ENCODE data around the gene PRKCG.
"Not testable (repeated sequence)": the region's sequence is repeated elsewhere in the genome, so short reads cannot be mapped to it uniquely, and the experiment has no call there.

PRKCG gene

DNA sequence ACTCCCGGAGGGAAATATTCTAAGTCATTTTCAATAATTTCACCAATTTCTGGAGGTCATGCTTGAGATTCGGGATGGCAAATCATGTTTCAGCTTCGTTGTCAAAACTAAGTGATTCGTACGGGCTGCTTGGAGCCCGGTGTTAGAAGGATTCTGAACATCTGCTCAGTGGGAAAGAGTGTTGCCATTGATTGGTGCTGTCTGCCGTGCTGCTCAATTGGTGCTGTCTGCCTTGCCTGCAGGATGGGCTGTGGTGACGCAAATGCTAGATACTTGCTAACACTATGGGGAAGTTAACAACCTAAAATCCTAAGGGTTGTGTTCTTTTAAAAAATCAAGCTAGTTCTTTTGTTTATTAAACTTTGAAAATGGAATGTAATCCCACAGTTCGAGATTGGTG is 63.4 kb downstream of the PRKCG start:
- TF ChIP-seq, protein P1, sequence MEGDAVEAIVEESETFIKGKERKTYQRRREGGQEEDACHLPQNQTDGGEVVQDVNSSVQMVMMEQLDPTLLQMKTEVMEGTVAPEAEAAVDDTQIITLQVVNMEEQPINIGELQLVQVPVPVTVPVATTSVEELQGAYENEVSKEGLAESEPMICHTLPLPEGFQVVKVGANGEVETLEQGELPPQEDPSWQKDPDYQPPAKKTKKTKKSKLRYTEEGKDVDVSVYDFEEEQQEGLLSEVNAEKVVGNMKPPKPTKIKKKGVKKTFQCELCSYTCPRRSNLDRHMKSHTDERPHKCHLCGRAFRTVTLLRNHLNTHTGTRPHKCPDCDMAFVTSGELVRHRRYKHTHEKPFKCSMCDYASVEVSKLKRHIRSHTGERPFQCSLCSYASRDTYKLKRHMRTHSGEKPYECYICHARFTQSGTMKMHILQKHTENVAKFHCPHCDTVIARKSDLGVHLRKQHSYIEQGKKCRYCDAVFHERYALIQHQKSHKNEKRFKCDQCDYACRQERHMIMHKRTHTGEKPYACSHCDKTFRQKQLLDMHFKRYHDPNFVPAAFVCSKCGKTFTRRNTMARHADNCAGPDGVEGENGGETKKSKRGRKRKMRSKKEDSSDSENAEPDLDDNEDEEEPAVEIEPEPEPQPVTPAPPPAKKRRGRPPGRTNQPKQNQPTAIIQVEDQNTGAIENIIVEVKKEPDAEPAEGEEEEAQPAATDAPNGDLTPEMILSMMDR (conservative IDR thresholded peaks at IDR 0.05; ENCODE audit: low read length) = no peak
- H3K4me3 ChIP-seq (ENCODE audit: low read length) = no peak overlapping the region
- no peak for DNase-seq (ENCODE audit: low read depth)

DNA sequence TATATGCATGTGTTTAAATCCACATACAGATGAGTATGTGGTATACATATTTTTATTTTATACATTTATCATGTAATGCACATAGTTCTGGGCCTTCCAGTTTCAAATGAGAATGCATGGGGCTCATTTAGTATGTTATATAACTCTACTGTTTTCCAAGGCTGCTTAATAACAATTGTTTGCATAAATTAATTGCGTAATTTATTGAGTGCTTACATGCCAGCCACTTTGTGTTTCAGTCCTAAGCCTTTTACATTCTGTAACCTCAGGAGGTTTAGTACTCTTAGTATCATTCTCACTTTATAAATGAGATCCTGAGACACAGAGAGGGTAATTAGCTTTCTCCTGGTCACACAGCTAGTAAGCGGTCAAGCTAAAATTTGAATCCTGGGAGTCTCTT is 64.0 kb downstream of the PRKCG start:
- H3K4me3 ChIP-seq (ENCODE audit: low read length) = no peak overlapping the region
- TF ChIP-seq, protein P1 (conservative IDR thresholded peaks at IDR 0.05; ENCODE audit: low read length) = no peak
- no peak for DNase-seq (ENCODE audit: low read depth)

DNA sequence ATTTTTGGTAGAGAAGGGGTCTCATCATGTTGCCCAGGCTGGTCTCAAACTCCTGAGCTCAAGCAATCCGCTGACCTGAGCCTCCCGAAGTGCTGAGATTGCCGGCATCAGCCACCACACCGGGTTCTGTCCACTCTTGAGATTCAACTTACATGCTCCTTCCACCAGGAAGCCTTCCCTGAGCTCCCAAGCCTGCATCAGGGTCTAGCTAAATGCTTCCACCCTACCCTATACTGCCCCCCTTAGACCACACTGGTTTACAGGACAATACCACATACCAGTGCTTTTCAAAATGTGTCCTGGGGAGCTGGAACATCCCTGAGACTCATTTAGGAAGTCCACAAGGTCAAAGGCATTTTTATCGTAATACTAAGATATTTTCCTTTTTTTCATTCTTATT is 65.6 kb downstream of the PRKCG start:
- no peak overlapping the region for H3K4me3 ChIP-seq (ENCODE audit: low read length)
- DNase-seq (ENCODE audit: low read depth) = no peak
- TF ChIP-seq, protein P1 (conservative IDR thresholded peaks at IDR 0.05; ENCODE audit: low read length) = 0 out of 2 replicates have a peak, but pooled peaks have one; percentile 1

DNA sequence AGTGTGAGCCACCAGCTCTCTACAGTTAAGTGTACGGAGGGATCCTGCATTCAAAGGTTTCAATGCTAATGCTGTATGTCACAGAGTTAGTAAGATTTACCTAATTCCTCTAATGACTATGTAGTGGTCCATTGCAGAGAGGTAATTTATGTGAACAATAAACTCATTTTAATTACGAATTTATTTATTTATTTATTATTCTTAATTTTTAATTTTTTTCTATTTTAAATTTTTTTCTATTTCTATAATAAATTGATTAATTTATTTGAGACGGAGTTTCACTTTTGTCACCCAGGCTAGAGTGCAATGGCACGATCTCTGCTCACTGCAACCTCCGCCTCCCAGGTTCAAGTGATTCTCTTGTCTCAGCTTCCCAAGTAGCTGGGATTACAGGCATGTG is 66.6 kb downstream of the PRKCG start:
- DNase-seq (ENCODE audit: low read depth); H3K4me3 ChIP-seq (ENCODE audit: low read length): not testable (repeated sequence)

DNA sequence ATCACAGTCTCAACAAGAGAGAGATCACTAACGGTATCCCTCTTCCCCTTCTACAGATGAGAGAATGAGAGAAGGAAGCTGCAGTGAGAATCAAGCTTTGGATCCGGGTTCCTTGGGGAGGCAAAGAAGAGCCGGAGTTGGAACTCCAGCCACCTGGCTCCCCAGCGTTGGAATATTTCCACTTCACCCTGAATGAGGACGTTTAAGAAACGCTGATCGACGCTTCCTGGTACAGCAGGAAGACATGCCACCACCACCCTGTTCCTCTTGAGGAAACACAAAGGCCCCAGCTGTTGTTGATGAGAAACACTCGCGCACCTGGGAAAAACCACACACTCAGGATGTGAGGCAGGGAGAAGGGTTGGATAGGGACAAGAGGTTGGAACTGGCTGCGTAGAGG is 69.4 kb downstream of the PRKCG start:
- no peak overlapping the region for H3K4me3 ChIP-seq (ENCODE audit: low read length)
- DNase-seq (ENCODE audit: low read depth) = no peak
- TF ChIP-seq, protein P1 (conservative IDR thresholded peaks at IDR 0.05; ENCODE audit: low read length) = no peak

DNA sequence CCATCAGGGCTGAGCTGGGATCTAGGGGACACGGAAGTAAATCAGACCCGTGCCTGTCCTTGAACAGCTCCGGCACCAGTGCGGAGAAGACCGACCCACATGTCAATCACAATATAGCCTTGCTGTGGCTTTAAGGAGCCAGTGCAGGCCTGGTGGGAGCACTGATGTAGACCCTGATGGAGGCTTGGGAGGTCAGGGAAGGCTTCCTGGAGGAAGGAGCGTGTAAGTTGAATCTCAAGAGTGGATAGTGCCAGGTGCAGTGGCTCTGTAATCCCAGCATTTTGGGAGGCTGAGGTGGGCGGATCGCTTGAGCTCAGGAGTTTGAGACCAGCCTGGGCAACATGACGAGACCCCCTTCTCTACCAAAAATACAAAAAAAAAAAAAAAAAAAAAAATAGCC is 70.0 kb downstream of the PRKCG start:
- DNase-seq (ENCODE audit: low read depth) = no peak
- TF ChIP-seq, protein P1 (conservative IDR thresholded peaks at IDR 0.05; ENCODE audit: low read length) = no peak
- H3K4me3 ChIP-seq (ENCODE audit: low read length) = no peak overlapping the region

DNA sequence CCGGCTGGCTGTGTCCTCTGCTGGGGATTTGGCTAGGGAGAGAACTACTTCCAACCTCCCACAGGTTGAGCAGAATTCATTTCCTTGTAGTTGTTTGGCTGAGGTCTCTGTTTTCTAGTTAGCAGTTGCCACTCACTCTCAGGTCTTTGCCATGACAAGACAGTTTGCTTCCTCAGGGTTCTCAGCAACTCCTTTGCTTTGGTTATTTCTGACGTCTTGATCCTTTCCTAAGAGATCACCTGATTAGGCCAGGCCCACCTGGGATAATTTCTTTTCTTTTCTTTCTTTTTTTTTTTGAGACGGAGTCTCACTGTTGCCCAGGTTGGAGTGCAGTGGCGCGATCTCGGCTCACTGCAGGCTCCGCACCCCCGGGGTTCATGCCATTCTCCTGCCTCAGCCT is 71.4 kb downstream of the PRKCG start:
- no peak overlapping the region for H3K4me3 ChIP-seq (ENCODE audit: low read length)
- DNase-seq (ENCODE audit: low read depth) = no peak
- TF ChIP-seq, protein P1 (conservative IDR thresholded peaks at IDR 0.05; ENCODE audit: low read length) = no peak
